ENCODE data around the gene NFE2L2.
"Not testable (repeated sequence)": the region's sequence is repeated elsewhere in the genome, so short reads cannot be mapped to it uniquely, and the experiment has no call there.

Gene NFE2L2

GRCh38 chr2:177229442-177230242 is 34.9 kb downstream of the NFE2L2 start:
- no peak overlapping the region for H3K4me3 ChIP-seq (ENCODE audit: low read depth, low read length)
- no peak for DNase-seq (ENCODE audit: low read depth)
- TF ChIP-seq, protein P1, sequence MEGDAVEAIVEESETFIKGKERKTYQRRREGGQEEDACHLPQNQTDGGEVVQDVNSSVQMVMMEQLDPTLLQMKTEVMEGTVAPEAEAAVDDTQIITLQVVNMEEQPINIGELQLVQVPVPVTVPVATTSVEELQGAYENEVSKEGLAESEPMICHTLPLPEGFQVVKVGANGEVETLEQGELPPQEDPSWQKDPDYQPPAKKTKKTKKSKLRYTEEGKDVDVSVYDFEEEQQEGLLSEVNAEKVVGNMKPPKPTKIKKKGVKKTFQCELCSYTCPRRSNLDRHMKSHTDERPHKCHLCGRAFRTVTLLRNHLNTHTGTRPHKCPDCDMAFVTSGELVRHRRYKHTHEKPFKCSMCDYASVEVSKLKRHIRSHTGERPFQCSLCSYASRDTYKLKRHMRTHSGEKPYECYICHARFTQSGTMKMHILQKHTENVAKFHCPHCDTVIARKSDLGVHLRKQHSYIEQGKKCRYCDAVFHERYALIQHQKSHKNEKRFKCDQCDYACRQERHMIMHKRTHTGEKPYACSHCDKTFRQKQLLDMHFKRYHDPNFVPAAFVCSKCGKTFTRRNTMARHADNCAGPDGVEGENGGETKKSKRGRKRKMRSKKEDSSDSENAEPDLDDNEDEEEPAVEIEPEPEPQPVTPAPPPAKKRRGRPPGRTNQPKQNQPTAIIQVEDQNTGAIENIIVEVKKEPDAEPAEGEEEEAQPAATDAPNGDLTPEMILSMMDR (conservative IDR thresholded peaks at IDR 0.05; ENCODE audit: low read depth, low read length), result no peak

GRCh38 chr2:177225965-177226360 is 38.6 kb downstream of the NFE2L2 start:
- no peak overlapping the region for H3K4me3 ChIP-seq (ENCODE audit: low read depth, low read length)
- DNase-seq (ENCODE audit: low read depth), result no peak
- TF ChIP-seq, protein P1 (conservative IDR thresholded peaks at IDR 0.05; ENCODE audit: low read depth, low read length), result no peak

DNA sequence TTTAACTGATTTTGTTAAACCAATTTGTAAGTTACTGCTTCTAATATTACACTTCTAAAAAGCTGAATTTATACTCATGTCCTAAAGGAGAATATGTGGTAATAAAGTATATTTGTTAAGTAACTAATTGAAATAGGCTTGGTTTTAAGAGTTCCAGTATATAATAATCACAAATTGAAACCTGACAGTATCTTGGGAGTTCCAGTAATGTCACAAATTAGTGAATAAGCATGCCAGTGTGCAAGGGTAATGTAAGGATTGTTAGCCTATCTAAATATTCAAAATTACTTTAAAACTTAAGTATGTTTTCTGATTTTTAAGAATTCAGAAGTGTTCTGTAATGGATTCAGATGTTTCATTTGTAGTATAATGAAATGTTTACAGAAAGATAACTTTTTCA is 41.1 kb downstream of the NFE2L2 start:
- not testable (repeated sequence) for DNase-seq (ENCODE audit: low read depth); H3K4me3 ChIP-seq (ENCODE audit: low read depth, low read length)

GRCh38 chr2:177221970-177222369 is 42.6 kb downstream of the NFE2L2 start:
- TF ChIP-seq, protein P1 (conservative IDR thresholded peaks at IDR 0.05; ENCODE audit: low read depth, low read length), result no peak
- DNase-seq (ENCODE audit: low read depth), result no peak
- no peak overlapping the region for H3K4me3 ChIP-seq (ENCODE audit: low read depth, low read length)

GRCh38 chr2:177221534-177221933 is 43.0 kb downstream of the NFE2L2 start:
- TF ChIP-seq, protein P1 (conservative IDR thresholded peaks at IDR 0.05; ENCODE audit: low read depth, low read length), result no peak
- no peak overlapping the region for H3K4me3 ChIP-seq (ENCODE audit: low read depth, low read length)
- DNase-seq (ENCODE audit: low read depth), result no peak

DNA sequence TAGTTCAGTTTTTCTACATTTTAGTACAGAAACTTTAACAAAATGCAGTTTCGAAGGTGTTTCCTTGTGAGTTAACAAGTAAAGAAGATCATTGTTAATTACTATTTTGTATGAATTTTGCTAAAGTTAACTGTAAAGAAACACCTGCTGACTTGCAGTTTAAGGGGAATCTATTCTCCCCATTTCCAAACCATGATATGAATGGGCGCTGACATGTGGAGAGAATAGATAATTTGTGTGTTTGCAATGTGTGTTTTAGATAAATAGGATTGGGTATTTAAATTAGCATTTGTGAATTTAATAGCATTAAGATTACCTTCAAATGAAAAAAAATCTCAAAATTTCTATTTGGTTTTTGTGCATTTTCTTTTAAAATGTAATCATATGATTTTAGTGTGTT is 44.7 kb downstream of the NFE2L2 start:
- DNase-seq (ENCODE audit: low read depth); H3K4me3 ChIP-seq (ENCODE audit: low read depth, low read length): not testable (repeated sequence)

- no peak overlapping the region for H3K4me3 ChIP-seq (ENCODE audit: low read depth, low read length)
- no peak for DNase-seq (ENCODE audit: low read depth)
- TF ChIP-seq, protein P1 (conservative IDR thresholded peaks at IDR 0.05; ENCODE audit: low read depth, low read length), result no peak
Measured at GRCh38 chr2:177217247-177217843, 47.2 kb downstream of the NFE2L2 start.

Measured in choroid plexus epithelial cell (primary cell).